ENCODE results near the gene ARHGAP28.

DNA sequence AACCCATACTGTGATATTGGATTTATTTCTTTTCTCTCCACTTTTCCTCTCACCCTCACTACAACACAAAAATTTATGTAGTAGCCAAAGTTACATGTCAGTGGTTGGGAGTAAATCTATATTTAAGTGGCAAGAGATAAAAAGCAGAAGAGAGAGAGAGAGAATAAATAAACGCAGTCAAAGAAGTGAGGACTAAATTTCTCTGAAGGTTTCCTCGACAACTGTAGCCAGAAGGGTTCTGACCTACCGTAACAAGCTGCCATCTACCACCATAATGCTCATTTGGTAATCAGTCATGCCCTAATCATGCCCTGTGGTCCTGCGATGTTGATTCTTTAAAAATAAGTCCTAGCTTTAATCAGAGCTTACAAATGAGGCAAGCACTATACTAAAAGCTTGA is 9.1 kb downstream of the ARHGAP28 start:
- TF ChIP-seq CTCF (IDR thresholded peaks at IDR 0.05) (no peak), EP300 (IDR thresholded peaks at IDR 0.05) (no peak)
